Measurements from ENCODE around the gene DDX25. TPM values are rescaled to one million over a fixed set of nuclear protein-coding genes. Genes with fewer than 3 reads are reported as not detected.
A peak's percentile ranks its signal among the peaks of the same experiment; 100 is the strongest.

DDX25 gene
- total and polyA plus RNA-seq, 2 of the 13 experiments (the other 11 are each of a cell fraction or from before 2014, with no cell fraction given) = 0.17 to 0.29 TPM

- TF ChIP-seq, protein P1, sequence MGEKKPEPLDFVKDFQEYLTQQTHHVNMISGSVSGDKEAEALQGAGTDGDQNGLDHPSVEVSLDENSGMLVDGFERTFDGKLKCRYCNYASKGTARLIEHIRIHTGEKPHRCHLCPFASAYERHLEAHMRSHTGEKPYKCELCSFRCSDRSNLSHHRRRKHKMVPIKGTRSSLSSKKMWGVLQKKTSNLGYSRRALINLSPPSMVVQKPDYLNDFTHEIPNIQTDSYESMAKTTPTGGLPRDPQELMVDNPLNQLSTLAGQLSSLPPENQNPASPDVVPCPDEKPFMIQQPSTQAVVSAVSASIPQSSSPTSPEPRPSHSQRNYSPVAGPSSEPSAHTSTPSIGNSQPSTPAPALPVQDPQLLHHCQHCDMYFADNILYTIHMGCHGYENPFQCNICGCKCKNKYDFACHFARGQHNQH (CRISPR knock-in tag; IDR thresholded peaks at IDR 0.05) = no peak
- TF ChIP-seq ZBED4 (CRISPR knock-in tag; IDR thresholded peaks at IDR 0.05; ENCODE audit: borderline replicate concordance) = peak; percentile 64; the same call in 1 of the 2 replicates
- TF ChIP-seq ZFP37 (CRISPR knock-in tag; IDR thresholded peaks at IDR 0.05; ENCODE audit: borderline replicate concordance) = 0 out of 2 replicates have a peak, but pooled peaks have one; percentile 53
- TF ChIP-seq SIN3A (IDR thresholded peaks at IDR 0.05; ENCODE audit: borderline replicate concordance, low read depth, low read length) = peak; percentile 85
- TF ChIP-seq, protein P2, sequence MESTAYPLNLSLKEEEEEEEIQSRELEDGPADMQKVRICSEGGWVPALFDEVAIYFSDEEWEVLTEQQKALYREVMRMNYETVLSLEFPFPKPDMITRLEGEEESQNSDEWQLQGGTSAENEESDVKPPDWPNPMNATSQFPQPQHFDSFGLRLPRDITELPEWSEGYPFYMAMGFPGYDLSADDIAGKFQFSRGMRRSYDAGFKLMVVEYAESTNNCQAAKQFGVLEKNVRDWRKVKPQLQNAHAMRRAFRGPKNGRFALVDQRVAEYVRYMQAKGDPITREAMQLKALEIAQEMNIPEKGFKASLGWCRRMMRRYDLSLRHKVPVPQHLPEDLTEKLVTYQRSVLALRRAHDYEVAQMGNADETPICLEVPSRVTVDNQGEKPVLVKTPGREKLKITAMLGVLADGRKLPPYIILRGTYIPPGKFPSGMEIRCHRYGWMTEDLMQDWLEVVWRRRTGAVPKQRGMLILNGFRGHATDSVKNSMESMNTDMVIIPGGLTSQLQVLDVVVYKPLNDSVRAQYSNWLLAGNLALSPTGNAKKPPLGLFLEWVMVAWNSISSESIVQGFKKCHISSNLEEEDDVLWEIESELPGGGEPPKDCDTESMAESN (CRISPR knock-in tag; conservative IDR thresholded peaks at IDR 0.05) = no peak
- no peak for TF ChIP-seq BRD4 (CRISPR knock-in tag; IDR thresholded peaks at IDR 0.05)
- TF ChIP-seq NR1H2 (CRISPR knock-in tag; IDR thresholded peaks at IDR 0.05; ENCODE audit: borderline replicate concordance, low read depth) = no peak
- TF ChIP-seq, protein P3, sequence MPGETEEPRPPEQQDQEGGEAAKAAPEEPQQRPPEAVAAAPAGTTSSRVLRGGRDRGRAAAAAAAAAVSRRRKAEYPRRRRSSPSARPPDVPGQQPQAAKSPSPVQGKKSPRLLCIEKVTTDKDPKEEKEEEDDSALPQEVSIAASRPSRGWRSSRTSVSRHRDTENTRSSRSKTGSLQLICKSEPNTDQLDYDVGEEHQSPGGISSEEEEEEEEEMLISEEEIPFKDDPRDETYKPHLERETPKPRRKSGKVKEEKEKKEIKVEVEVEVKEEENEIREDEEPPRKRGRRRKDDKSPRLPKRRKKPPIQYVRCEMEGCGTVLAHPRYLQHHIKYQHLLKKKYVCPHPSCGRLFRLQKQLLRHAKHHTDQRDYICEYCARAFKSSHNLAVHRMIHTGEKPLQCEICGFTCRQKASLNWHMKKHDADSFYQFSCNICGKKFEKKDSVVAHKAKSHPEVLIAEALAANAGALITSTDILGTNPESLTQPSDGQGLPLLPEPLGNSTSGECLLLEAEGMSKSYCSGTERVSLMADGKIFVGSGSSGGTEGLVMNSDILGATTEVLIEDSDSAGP (CRISPR knock-in tag; IDR thresholded peaks at IDR 0.05; ENCODE audit: borderline replicate concordance) = no peak
- no peak for TF ChIP-seq SALL2 (CRISPR knock-in tag; IDR thresholded peaks at IDR 0.05)
- TF ChIP-seq ZNF530 (CRISPR knock-in tag; IDR thresholded peaks at IDR 0.05; ENCODE audit: low read depth) = no peak
- TF ChIP-seq, protein P4, sequence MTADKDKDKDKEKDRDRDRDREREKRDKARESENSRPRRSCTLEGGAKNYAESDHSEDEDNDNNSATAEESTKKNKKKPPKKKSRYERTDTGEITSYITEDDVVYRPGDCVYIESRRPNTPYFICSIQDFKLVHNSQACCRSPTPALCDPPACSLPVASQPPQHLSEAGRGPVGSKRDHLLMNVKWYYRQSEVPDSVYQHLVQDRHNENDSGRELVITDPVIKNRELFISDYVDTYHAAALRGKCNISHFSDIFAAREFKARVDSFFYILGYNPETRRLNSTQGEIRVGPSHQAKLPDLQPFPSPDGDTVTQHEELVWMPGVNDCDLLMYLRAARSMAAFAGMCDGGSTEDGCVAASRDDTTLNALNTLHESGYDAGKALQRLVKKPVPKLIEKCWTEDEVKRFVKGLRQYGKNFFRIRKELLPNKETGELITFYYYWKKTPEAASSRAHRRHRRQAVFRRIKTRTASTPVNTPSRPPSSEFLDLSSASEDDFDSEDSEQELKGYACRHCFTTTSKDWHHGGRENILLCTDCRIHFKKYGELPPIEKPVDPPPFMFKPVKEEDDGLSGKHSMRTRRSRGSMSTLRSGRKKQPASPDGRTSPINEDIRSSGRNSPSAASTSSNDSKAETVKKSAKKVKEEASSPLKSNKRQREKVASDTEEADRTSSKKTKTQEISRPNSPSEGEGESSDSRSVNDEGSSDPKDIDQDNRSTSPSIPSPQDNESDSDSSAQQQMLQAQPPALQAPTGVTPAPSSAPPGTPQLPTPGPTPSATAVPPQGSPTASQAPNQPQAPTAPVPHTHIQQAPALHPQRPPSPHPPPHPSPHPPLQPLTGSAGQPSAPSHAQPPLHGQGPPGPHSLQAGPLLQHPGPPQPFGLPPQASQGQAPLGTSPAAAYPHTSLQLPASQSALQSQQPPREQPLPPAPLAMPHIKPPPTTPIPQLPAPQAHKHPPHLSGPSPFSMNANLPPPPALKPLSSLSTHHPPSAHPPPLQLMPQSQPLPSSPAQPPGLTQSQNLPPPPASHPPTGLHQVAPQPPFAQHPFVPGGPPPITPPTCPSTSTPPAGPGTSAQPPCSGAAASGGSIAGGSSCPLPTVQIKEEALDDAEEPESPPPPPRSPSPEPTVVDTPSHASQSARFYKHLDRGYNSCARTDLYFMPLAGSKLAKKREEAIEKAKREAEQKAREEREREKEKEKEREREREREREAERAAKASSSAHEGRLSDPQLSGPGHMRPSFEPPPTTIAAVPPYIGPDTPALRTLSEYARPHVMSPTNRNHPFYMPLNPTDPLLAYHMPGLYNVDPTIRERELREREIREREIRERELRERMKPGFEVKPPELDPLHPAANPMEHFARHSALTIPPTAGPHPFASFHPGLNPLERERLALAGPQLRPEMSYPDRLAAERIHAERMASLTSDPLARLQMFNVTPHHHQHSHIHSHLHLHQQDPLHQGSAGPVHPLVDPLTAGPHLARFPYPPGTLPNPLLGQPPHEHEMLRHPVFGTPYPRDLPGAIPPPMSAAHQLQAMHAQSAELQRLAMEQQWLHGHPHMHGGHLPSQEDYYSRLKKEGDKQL (CRISPR knock-in tag; IDR thresholded peaks at IDR 0.05; ENCODE audit: low read depth) = no peak
- no peak for TF ChIP-seq FOXK2 (IDR thresholded peaks at IDR 0.05)
- TF ChIP-seq POLR2G (IDR thresholded peaks at IDR 0.05; ENCODE audit: low read depth, low read length) = peak; percentile 90
- no peak for TF ChIP-seq ZNF713 (CRISPR knock-in tag; IDR thresholded peaks at IDR 0.05)
These were observed 1.2 kb upstream of the DDX25 start, which contains the start of gene PUS3 (continued) for GRCh38 chr11:125902927-125903710.
